Transverse colon (tissue), 4 donors: Measurements from ENCODE around the gene TMEM170B. TPM values are rescaled to one million over a fixed set of nuclear protein-coding genes. Genes with fewer than 3 reads are reported as not detected.

Experiments
- DNase-seq: peaks from one replicate; pipeline ENCODE4 v3.0.0-alpha.2; 2019
- H3K27ac ChIP-seq, 4 donors: fragments of 200-600 bp; sonication (generic); 2 replicates each; pipeline ENCODE4 v1.5.1; 2016 to 2018; ENCODE audit warnings: inconsistent platforms in 4 of 4
- H3K27me3 ChIP-seq: fragments of 200-600 bp; sonication (generic); 2 replicates; pipeline ENCODE4 v1.5.1; 2017; ENCODE audit warnings: inconsistent platforms
- H3K36me3 ChIP-seq, 4 donors: fragments of 200-600 bp; sonication (generic); 2 replicates each; pipeline ENCODE4 v1.5.1; 2017 to 2019; ENCODE audit warnings: inconsistent platforms in 4 of 4
- H3K4me1 ChIP-seq, 4 donors: fragments of 200-600 bp; sonication (generic); 2 replicates each; pipeline ENCODE4 v1.5.1; 2017 to 2020; ENCODE audit warnings: inconsistent platforms in 4 of 4
- H3K4me3 ChIP-seq, 4 donors: fragments of 200-600 bp; sonication (generic); 1 replicate in 1 of 4; 2 replicates in 3 of 4; pipeline versions ENCODE4 v1.5.1 to v1.6.1; 2017 to 2019; ENCODE audit warnings: inconsistent platforms in 4 of 4
- H3K9me3 ChIP-seq, 2 donors: fragments of 200-600 bp; sonication (generic); 2 replicates each; pipeline ENCODE4 v1.5.1; 2017 to 2019; ENCODE audit warnings: inconsistent platforms in 2 of 2
- EP300 ChIP-seq: sonication (generic); formaldehyde crosslinking; IDR thresholded peaks from one replicate; pipeline ENCODE4 v1.6.1; 2017; ENCODE audit warnings: antibody characterized with exemption, low read depth
- POLR2A ChIP-seq: fragments of 450-650 bp; IDR thresholded peaks from one replicate; pipeline ENCODE4 v1.6.1; 2016; ENCODE audit warnings: antibody characterized with exemption, mild to moderate bottlenecking, moderate library complexity
- POLR2AphosphoS5 ChIP-seq, 3 donors: sonication (generic); formaldehyde crosslinking; IDR thresholded peaks; one replicate each; pipeline ENCODE4 v1.6.1; 2016; ENCODE audit warnings: antibody characterized with exemption in 3 of 3
- WGBS, 2 donors: methylation state at CpG; one replicate each; pipeline ENCODE4 v1.1.5; 2018; ENCODE audit warnings: low coverage in 1 of 2; 5-methylcytosine and 5-hydroxymethylcytosine counted together
- in situ Hi-C, 4 donors: fragments of 200-750 bp; cut with MboI; loops; one replicate each; pipeline versions ENCODE4 v1.15.0 to v1.15.1; 2017; ENCODE audit warnings: low sequenced_read_pairs in 3 of 4, low pct_ligation_motif_present in 1 of 4, low pct_unique_long_range_greater_than_20kb in 1 of 4
- intact Hi-C: fragments of 100-400 bp; cut with DNase I; formaldehyde crosslinking; loops from one replicate; pipeline ENCODE4 v1.15.1; 2023; ENCODE audit warnings: low total_unique reads
- total RNA-seq, 4 donors: library from RNA; depleted of rRNA; stranded (reverse); fragments of >200 nt; gene quantifications; one replicate each; pipeline ENCODE4 v1.1.0, GENCODE V29; 2016
- TF ChIP-seq, protein P1 (sequence below), 5 experiments: fragments of 200-600 bp in 3 of 5; fragments of 450-650 bp in 2 of 5; sonication (generic) in 3 of 5; IDR thresholded peaks; 1 replicate in 2 of 5; 2 replicates in 3 of 5; pipeline ENCODE4 v1.5.1; 2016 to 2017; ENCODE audit warnings: antibody characterized with exemption in 5 of 5, inconsistent platforms in 3 of 5, mild to moderate bottlenecking in 2 of 5, moderate library complexity in 1 of 5

Gene TMEM170B, protein sequence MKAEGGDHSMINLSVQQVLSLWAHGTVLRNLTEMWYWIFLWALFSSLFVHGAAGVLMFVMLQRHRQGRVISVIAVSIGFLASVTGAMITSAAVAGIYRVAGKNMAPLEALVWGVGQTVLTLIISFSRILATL
- total RNA-seq = 1 to 10 TPM; 1.6 to 8.0 (median 3.0) TPM

DNA sequence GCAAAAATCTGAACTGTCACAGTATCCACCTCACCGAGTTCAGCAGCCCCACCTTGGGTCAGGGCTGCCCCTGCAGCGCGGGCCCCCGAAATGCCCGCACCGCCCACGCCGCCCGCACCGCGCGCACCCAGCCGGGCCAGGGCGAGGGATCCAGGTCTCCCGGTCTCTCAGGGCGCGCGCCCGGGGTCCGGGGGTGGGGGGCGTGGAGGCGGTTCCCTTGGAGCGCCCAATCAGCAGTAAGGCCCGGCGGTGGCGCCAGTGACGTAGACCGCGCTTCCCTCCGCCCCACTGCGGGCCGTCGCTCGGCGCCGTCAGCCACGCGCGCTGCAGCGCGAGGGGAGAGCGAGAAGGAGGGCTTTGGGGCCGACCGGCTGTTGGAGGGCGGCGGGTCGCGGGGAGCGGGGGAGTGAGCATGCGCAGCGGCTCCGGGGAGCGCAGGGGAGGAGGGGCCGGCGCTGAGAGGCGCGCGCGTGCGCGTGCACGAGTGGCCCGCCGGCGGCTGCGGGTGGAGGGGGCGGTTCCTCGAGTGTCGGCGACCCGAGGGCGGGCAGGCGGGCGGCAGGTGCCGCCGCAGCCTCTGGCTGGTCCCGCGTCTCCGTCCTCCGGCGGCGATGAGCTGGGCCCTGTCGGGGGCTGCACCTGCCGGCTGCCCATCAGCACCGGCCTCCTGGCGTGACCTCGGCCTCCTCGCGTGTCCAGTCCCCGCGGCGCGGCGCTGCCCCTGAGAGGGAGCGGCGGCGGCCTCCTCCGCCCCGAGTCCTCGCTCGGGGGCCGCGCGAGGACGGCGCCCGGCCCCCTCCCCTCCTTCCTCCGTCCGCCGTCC is at the start of gene TMEM170B:
Gene TMEM170B, plus strand, starts transcription at position 521 of the 823 bp plus-strand sequence. CDS start 529 bp downstream, outside the sequence.
- no peaks in the 10 kb centered on the region for H3K9me3 ChIP-seq
- H3K27me3 ChIP-seq = no peaks in the 10 kb centered on the region
- H3K36me3 ChIP-seq = no peaks in the 10 kb centered on the region
- DNase-seq = peak; percentile 94
- intact Hi-C loops = loop anchor here (10.0 kb wide), 1 partner anchor 1897 kb away; no protein-coding TSS in a partner anchor
- in situ Hi-C loops = no loop called here
- peak within 1 kb of the TSS; percentile 77 to 88 (median 84) for H3K27ac ChIP-seq
- peaks cover 0 to 14% (median 8%) of the 10 kb centered on the region in 4 donors for H3K4me1 ChIP-seq
- 0 to 1% methylated on average over 1 to 51 of the region's 110 CpGs for WGBS, 2 donors
- peak; percentile 45 to 67 (median 51) for TF ChIP-seq POLR2AphosphoS5 (IDR thresholded peaks at IDR 0.05)
- TF ChIP-seq POLR2A = peak; percentile 21
- TF ChIP-seq EP300 = no peak
- TF ChIP-seq, protein P1, sequence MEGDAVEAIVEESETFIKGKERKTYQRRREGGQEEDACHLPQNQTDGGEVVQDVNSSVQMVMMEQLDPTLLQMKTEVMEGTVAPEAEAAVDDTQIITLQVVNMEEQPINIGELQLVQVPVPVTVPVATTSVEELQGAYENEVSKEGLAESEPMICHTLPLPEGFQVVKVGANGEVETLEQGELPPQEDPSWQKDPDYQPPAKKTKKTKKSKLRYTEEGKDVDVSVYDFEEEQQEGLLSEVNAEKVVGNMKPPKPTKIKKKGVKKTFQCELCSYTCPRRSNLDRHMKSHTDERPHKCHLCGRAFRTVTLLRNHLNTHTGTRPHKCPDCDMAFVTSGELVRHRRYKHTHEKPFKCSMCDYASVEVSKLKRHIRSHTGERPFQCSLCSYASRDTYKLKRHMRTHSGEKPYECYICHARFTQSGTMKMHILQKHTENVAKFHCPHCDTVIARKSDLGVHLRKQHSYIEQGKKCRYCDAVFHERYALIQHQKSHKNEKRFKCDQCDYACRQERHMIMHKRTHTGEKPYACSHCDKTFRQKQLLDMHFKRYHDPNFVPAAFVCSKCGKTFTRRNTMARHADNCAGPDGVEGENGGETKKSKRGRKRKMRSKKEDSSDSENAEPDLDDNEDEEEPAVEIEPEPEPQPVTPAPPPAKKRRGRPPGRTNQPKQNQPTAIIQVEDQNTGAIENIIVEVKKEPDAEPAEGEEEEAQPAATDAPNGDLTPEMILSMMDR (IDR thresholded peaks at IDR 0.05) = no peak
- peak within 1 kb of the TSS; percentile 91 to 99 (median 98) for H3K4me3 ChIP-seq

DNA sequence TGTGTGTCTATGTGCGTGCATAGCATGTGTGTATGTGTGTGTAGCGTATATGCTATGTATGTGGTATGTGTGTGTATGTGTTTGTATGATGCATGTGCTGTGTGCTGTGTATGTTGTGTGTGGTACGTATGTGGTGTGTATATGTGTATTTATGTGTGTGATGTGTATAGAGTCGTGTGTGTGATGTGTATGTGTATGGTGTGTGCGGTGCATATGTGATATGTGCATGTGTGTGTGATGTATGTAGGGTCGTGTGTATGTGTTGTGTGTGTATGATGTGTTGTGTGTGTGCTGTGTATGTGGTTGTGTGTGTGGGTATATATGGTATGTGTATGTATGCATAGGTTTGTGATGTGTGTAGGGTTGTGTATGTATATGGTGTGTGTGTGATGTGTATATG is 46.6 kb upstream of the TMEM170B start:
- TF ChIP-seq, protein P1 (IDR thresholded peaks at IDR 0.05) = no peak
- TF ChIP-seq POLR2AphosphoS5 (IDR thresholded peaks at IDR 0.05) = no peak
- TF ChIP-seq POLR2A = no peak
- no peak for TF ChIP-seq EP300
- in situ Hi-C loops (loop anchor here in 2 of 4 donors (10.0 kb wide), 2 partner anchors 84 to 346 kb away; no protein-coding TSS in a partner anchor), intact Hi-C loops (no loop called here)
- Histone ChIP-seq H3K27me3 (no peaks in the 10 kb centered on the region), H3K4me1 (peaks cover 0 to 5% (median 1%) of the 10 kb centered on the region in 4 donors), H3K9me3 (no peaks in the 10 kb centered on the region), H3K36me3 (no peaks in the 10 kb centered on the region), H3K4me3 (no peak overlapping the region), H3K27ac (no peak overlapping the region)
- WGBS, 2 donors = 67 to 99% methylated on average over 4 to 6 of the region's 6 CpGs
- DNase-seq = no peak

DNA sequence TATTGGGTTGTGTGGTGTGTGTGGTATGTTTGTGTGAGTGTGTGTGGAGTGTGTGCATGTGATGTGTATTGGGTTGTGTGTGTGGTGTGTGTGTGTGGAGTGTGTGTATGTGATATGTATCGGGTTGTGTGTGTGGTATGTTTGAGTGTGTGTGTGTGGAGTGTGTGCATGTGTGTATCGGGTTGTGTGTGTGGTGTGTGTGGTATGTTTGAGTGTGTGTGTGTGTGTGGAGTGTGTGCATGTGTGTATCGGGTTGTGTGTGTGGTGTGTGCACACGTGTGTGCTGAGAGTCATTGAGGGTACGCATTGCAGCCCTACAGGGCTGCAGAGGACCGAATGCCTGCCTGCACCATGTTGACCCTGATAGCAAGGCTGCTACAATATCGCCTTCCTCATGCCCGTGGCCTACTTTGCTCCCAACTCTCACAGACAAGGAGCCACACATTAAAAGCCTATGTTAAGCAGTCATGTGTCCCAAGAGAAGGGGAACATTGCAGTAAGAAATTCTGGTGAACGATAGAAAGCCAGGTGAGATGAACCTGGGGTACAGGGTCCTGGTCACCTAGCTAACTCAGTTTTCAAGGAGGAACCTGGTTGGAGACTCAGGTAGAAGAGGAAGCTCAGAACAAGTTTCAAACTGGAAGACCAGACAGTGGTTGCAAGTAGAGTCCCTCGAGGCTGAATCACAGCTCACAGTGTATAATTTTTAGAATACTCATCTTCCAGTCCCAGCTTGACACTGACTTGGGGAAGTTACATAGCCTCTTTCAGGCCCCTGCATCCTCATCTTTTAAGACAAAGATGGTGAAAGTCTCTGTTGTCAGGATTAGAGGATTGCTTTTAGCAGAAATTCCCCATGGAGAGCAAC is 45.7 kb upstream of the TMEM170B start:
- no peak overlapping the region for H3K27ac ChIP-seq
- 87 to 93% methylated on average over 5 to 10 of the region's 10 CpGs for WGBS, 2 donors
- intact Hi-C loops (no loop called here), in situ Hi-C loops (loop anchor here in 2 of 4 donors (10.0 kb wide), 2 partner anchors 83 to 347 kb away; no protein-coding TSS in a partner anchor)
- DNase-seq = no peak
- no peaks in the 10 kb centered on the region for H3K9me3 ChIP-seq
- TF ChIP-seq, protein P1 (IDR thresholded peaks at IDR 0.05) = no peak
- TF ChIP-seq POLR2A = no peak
- TF ChIP-seq EP300 = no peak
- no peak for TF ChIP-seq POLR2AphosphoS5 (IDR thresholded peaks at IDR 0.05)
- H3K4me1 ChIP-seq = peaks cover 0 to 11% (median 7%) of the 10 kb centered on the region in 4 donors
- H3K27me3 ChIP-seq = no peaks in the 10 kb centered on the region
- no peak overlapping the region for H3K4me3 ChIP-seq
- no peaks in the 10 kb centered on the region for H3K36me3 ChIP-seq
